Measurements from ENCODE around the gene CRYBG2.
"Not testable (repeated sequence)": the region's sequence is repeated elsewhere in the genome, so short reads cannot be mapped to it uniquely, and the experiment has no call there.

Gene CRYBG2

GRCh38 chr1:26335774-26336476 is 18.0 kb downstream of the CRYBG2 start:
- DNase-seq (ENCODE audit: extremely low spot score), result no peak
- ChIA-PET CTCF (interaction anchor here (0.6 to 1.2 kb wide), 2 partner anchors 28 to 166 kb away, joined by 3 to 4 read pairs; partner anchors contain the start of gene ZNF593), POLR2A (no interaction called here)
- no peak for TF ChIP-seq CTBP1 (IDR thresholded peaks at IDR 0.05; ENCODE audit: borderline replicate concordance)
- no peak for TF ChIP-seq FOXA1 (IDR thresholded peaks at IDR 0.05)
- TF ChIP-seq FOXM1 (IDR thresholded peaks at IDR 0.05; ENCODE audit: borderline replicate concordance), result no peak
- TF ChIP-seq ELF4 (IDR thresholded peaks at IDR 0.05), result no peak
- TF ChIP-seq ARNT (IDR thresholded peaks at IDR 0.05), result no peak
- no peak for TF ChIP-seq BHLHE40 (IDR thresholded peaks at IDR 0.05; ENCODE audit: borderline replicate concordance)
- TF ChIP-seq SP1 (IDR thresholded peaks at IDR 0.05), result no peak

DNA sequence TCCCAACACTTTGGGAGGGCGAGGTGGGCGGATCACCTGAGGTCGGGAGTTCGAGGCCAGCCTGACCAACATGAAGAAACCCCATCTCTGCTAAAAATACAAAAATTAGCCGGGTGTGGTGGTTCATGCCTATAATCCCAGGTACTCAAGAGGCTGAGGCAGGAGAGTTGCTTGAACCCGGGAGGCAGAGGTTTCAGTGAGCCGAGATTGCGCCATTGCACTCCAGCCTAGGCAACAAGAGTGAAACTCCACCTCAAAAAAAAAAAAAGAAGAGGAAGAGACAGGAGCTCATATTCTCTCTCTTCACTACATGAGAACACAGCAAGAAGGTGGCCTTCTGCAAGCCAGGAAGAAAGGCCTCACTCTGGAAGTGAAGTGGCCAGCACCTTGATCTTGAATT is 20.6 kb downstream of the CRYBG2 start:
- CTCF ChIA-PET; DNase-seq (ENCODE audit: extremely low spot score); POLR2A ChIA-PET: not testable (repeated sequence)

GRCh38 chr1:26330276-26330675 is 23.7 kb downstream of the CRYBG2 start:
- CTCF ChIA-PET, result interaction anchor here (1.0 to 1.4 kb wide), 2 partner anchors 33 to 46 kb away, joined by 3 to 7 read pairs; no protein-coding TSS in a partner anchor
- TF ChIP-seq FOXM1 (IDR thresholded peaks at IDR 0.05; ENCODE audit: borderline replicate concordance), result no peak
- TF ChIP-seq ZNF384 (IDR thresholded peaks at IDR 0.05), result no peak
- no peak for TF ChIP-seq HDGF (IDR thresholded peaks at IDR 0.05; ENCODE audit: borderline replicate concordance)
- DNase-seq (ENCODE audit: extremely low spot score), result no peak
- POLR2A ChIA-PET, result no interaction called here

GRCh38 chr1:26329380-26329779 is 24.6 kb downstream of the CRYBG2 start:
- DNase-seq (ENCODE audit: extremely low spot score); POLR2A ChIA-PET: not testable (repeated sequence)
- CTCF ChIA-PET, result interaction anchor here (1.0 to 1.4 kb wide), 3 partner anchors 34 to 95 kb away, joined by 3 to 7 read pairs (median 4); partner anchors contain the start of gene CEP85

DNA sequence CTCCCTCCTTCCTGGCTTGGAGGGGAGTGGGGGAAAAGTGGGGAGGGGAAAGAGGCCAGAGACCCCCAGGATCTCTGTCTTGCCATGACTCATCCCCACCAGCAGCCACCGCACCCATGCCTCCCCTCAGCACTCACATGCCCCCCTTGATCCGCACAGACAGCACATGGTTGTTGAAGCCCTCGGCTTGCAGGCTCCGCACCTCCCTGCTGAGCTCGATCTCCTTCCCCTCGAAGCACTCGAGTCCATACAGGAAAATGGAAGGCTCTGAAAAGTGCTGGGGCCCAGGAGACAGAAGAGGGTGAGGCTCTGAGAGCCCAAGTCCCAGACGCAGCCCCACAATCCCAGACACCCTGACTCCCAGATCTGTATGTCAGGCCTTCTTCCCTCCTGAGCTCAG is 25.3 kb downstream of the CRYBG2 start:
- ChIA-PET CTCF (interaction anchor here (0.7 to 1.9 kb wide), 4 partner anchors 11 to 95 kb away, joined by 3 to 5 read pairs (median 4); partner anchors contain the start of gene CEP85), POLR2A (interaction anchor here (1.0 kb wide), 1 partner anchor 19 kb away, joined by 4 read pairs; no protein-coding TSS in a partner anchor)
- DNase-seq (ENCODE audit: extremely low spot score), result no peak
- no peak for TF ChIP-seq ARNT (IDR thresholded peaks at IDR 0.05)
- TF ChIP-seq ZNF384 (IDR thresholded peaks at IDR 0.05), result no peak
- TF ChIP-seq PKNOX1 (IDR thresholded peaks at IDR 0.05), result no peak
- no peak for TF ChIP-seq BHLHE40 (IDR thresholded peaks at IDR 0.05; ENCODE audit: borderline replicate concordance)
- no peak for TF ChIP-seq SP1 (IDR thresholded peaks at IDR 0.05)
- no peak for TF ChIP-seq HDGF (IDR thresholded peaks at IDR 0.05; ENCODE audit: borderline replicate concordance)
- no peak for TF ChIP-seq FOXA1 (IDR thresholded peaks at IDR 0.05)
- no peak for TF ChIP-seq ELF4 (IDR thresholded peaks at IDR 0.05)
- TF ChIP-seq FOXM1 (IDR thresholded peaks at IDR 0.05; ENCODE audit: borderline replicate concordance), result no peak
- no peak for TF ChIP-seq L3MBTL2 (conservative IDR thresholded peaks at IDR 0.05)
- no peak for TF ChIP-seq NFRKB (IDR thresholded peaks at IDR 0.05)
- TF ChIP-seq LEF1 (IDR thresholded peaks at IDR 0.05; ENCODE audit: borderline replicate concordance), result no peak
- TF ChIP-seq TARDBP (IDR thresholded peaks at IDR 0.05), result no peak
- TF ChIP-seq FOXK2 (IDR thresholded peaks at IDR 0.05), result no peak

- no peak for DNase-seq (ENCODE audit: extremely low spot score)
- ChIA-PET CTCF (interaction anchor here (0.7 to 1.9 kb wide), 3 partner anchors 11 to 88 kb away, joined by 3 to 5 read pairs (median 4); no protein-coding TSS in a partner anchor), POLR2A (interaction anchor here (1.0 kb wide), 1 partner anchor 20 kb away, joined by 4 read pairs; no protein-coding TSS in a partner anchor)
- no peak for TF ChIP-seq NFRKB (IDR thresholded peaks at IDR 0.05)
- TF ChIP-seq L3MBTL2 (conservative IDR thresholded peaks at IDR 0.05), result no peak
- TF ChIP-seq BHLHE40 (IDR thresholded peaks at IDR 0.05; ENCODE audit: borderline replicate concordance), result no peak
These were observed 26.0 kb downstream of the CRYBG2 start for GRCh38 chr1:26327956-26328362.

- no peak for DNase-seq (ENCODE audit: extremely low spot score)
- ChIA-PET POLR2A (no interaction called here), CTCF (interaction anchor here (0.8 kb wide), 1 partner anchor 40 kb away, joined by 3 read pairs; no protein-coding TSS in a partner anchor)
- TF ChIP-seq HDGF (IDR thresholded peaks at IDR 0.05; ENCODE audit: borderline replicate concordance) (no peak), NFRKB (IDR thresholded peaks at IDR 0.05) (no peak), BHLHE40 (IDR thresholded peaks at IDR 0.05; ENCODE audit: borderline replicate concordance) (no peak), TARDBP (IDR thresholded peaks at IDR 0.05) (no peak), PKNOX1 (IDR thresholded peaks at IDR 0.05) (no peak), FOXA1 (IDR thresholded peaks at IDR 0.05) (no peak), FOXK2 (IDR thresholded peaks at IDR 0.05) (no peak), SUZ12 (IDR thresholded peaks at IDR 0.05) (no peak), SP1 (IDR thresholded peaks at IDR 0.05) (no peak), ARNT (IDR thresholded peaks at IDR 0.05) (no peak), LEF1 (IDR thresholded peaks at IDR 0.05; ENCODE audit: borderline replicate concordance) (no peak), L3MBTL2 (conservative IDR thresholded peaks at IDR 0.05) (no peak)
These were observed 29.4 kb downstream of the CRYBG2 start for GRCh38 chr1:26324550-26324949.
